Ishikawa (cell line): Measurements from ENCODE around the gene ARMC7.

ENCODE experiments used
- CEBPB ChIP-seq: IDR thresholded peaks from 2 replicates; pipeline ENCODE4 v1.6.1; 2012
- CREB1 ChIP-seq: IDR thresholded peaks from 2 replicates; pipeline ENCODE4 v1.6.1; 2012; ENCODE audit warnings: low read depth
- EGR1 ChIP-seq: IDR thresholded peaks from 2 replicates; pipeline ENCODE4 v1.6.1; 2012
- EP300 ChIP-seq: IDR thresholded peaks from 2 replicates; pipeline ENCODE4 v1.6.1; 2012; ENCODE audit warnings: borderline replicate concordance
- FOXM1 ChIP-seq: IDR thresholded peaks from 2 replicates; pipeline ENCODE4 v1.6.1; 2012; ENCODE audit warnings: low read depth, borderline replicate concordance
- NFIC ChIP-seq: IDR thresholded peaks from 2 replicates; pipeline ENCODE4 v1.6.1; 2012
- RAD21 ChIP-seq: IDR thresholded peaks from 2 replicates; pipeline ENCODE4 v1.6.1; 2012; ENCODE audit warnings: low read depth
- TAF1 ChIP-seq: IDR thresholded peaks from 2 replicates; pipeline ENCODE4 v1.6.1; 2012; ENCODE audit warnings: low read depth, mild to moderate bottlenecking
- TCF12 ChIP-seq: IDR thresholded peaks from 2 replicates; pipeline ENCODE4 v1.6.1; 2012; ENCODE audit warnings: low read depth
- TEAD4 ChIP-seq: IDR thresholded peaks from 2 replicates; pipeline ENCODE4 v1.6.1; 2012
- YY1 ChIP-seq: IDR thresholded peaks from 2 replicates; pipeline ENCODE4 v1.6.1; 2012; ENCODE audit warnings: low read depth
- ZBTB7A ChIP-seq: IDR thresholded peaks from 2 replicates; pipeline ENCODE4 v1.6.1; 2012; ENCODE audit warnings: low read depth
- TF ChIP-seq, protein P1 (sequence below): IDR thresholded peaks from 2 replicates; pipeline ENCODE4 v1.6.1; 2012; ENCODE audit warnings: low read depth, mild to moderate bottlenecking
- TF ChIP-seq, protein P2 (sequence below): IDR thresholded peaks from 2 replicates; pipeline ENCODE4 v1.6.1; 2012
- TF ChIP-seq, protein P3 (sequence below): IDR thresholded peaks from 2 replicates; pipeline ENCODE4 v1.6.1; 2012

ARMC7 gene

DNA sequence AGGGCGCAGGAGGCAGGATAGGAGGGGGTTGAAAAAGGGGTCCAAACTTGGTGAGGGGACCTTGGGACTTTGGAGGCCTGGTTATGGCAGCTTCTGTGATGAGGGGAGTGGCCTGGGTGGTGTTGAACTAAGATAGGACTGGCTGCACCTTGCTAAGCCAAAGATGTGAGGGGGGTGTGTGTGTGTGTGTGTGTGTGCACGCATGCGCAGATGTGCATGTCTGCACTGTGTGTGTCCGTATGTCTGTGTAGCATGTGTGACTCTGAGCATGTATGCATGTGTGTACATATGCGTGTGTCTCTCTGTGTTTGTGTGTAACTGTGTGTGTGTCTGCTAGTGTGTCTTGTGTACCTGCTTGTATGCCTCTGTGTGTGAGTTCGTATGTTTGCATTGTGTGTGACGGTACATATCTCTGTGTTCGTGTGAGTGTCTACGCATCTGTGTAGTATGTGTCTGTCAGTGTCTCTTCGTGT lies 17.9 kb upstream of the ARMC7 start:
- no peak for TF ChIP-seq NFIC

DNA sequence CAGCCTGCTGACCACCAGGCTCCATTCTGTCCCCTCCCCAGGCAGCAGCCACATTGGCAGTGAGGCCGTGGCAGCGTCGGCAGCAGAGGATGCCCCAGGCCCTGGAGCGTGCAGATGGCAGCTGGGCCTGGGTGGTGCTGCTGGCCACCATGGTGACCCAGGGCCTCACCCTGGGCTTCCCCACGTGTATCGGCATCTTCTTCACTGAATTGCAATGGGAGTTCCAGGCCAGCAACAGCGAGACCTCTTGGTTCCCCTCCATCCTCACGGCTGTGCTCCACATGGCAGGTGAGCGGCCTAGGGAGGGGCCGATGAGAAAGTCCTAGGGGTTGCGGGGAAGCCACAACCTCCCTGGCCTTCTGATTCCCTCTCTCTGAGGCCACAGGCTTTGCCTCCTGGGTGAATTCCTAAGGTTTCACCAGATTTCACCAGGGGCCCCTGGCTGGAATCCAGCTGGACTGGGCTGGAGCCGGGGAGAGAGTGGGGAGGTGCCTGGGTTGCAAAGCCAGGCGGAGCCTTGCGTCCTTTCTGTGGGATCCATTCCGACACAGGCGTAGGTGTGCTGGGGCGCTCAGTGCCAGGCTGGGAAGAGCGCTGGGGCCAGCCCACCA lies 16.1 kb upstream of the ARMC7 start:
- TF ChIP-seq TCF12 = 0 out of 2 replicates have a peak, but pooled peaks have one; percentile 10
- TF ChIP-seq EP300 = no peak
- TF ChIP-seq NFIC = peak; percentile 61; the same call in 1 of the 2 replicates
- TF ChIP-seq CEBPB = 0 out of 2 replicates have a peak, but pooled peaks have one; percentile 12

DNA sequence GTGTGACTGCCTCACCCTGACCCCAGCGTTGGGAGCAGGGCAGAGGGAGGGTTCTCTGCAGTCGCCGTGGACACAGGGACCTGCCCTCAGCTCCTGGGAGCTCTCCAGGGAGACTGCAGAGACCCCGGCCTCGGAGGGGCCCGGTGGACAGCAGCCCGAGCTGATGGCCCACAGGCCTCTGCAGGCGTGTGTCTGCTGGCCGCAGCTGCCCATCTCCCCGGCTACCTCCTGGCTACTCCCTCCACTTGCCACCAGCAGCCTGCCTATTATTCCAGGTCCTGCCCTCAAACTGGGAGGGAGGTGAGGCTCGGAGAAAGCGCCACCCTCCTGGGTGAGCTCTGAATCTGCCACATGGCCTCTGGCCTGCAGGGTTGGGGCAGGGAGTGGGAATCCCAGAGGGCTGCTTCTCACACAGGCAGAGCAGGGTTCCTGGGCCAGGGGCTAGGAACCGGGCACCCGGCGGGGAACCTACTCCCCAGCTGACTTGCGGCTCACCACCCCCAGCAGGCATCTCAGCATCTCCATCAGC lies 14.8 kb upstream of the ARMC7 start:
- no peak for TF ChIP-seq EP300
- TF ChIP-seq TEAD4 = no peak

DNA sequence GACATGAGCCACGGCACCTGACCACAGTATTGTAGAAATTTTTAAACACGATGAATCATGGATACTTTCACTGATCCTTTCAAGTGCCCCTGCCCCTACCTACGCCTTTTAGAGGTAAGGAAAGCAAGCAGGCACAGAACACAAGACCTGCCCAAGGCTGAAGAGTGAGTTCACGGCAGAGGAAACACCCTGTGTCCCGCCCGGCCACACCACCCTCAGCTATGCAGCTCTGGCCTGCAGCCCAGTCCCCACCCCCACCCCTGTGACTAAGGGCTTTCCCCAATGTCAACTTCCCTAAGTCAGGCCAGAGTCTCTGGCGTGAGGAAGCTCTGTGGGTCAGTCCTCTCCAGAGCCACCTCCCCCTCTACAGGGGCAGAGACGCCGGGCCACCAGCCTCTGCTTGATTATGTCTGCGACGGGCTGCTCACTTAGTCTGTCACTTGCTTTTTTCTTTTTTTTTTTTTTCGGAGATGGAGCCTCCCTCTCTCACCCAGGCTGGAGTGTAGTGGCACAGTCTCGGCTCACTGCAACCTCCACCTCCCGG lies 13.6 kb upstream of the ARMC7 start:
- TF ChIP-seq CEBPB (peak; percentile 30; the same call in 1 of the 2 replicates), FOXM1 (no peak; the same call in 1 of the 2 replicates), ZBTB7A (no peak), EGR1 (0 out of 2 replicates have a peak, but pooled peaks have one; percentile 23), NFIC (peak; percentile 99), TAF1 (peak; percentile 42; the same call in 1 of the 2 replicates), TCF12 (peak; percentile 94), RAD21 (peak; percentile 58), EP300 (peak; percentile 90), YY1 (no peak), CREB1 (no peak), TEAD4 (peak; percentile 99)
- TF ChIP-seq, protein P1, sequence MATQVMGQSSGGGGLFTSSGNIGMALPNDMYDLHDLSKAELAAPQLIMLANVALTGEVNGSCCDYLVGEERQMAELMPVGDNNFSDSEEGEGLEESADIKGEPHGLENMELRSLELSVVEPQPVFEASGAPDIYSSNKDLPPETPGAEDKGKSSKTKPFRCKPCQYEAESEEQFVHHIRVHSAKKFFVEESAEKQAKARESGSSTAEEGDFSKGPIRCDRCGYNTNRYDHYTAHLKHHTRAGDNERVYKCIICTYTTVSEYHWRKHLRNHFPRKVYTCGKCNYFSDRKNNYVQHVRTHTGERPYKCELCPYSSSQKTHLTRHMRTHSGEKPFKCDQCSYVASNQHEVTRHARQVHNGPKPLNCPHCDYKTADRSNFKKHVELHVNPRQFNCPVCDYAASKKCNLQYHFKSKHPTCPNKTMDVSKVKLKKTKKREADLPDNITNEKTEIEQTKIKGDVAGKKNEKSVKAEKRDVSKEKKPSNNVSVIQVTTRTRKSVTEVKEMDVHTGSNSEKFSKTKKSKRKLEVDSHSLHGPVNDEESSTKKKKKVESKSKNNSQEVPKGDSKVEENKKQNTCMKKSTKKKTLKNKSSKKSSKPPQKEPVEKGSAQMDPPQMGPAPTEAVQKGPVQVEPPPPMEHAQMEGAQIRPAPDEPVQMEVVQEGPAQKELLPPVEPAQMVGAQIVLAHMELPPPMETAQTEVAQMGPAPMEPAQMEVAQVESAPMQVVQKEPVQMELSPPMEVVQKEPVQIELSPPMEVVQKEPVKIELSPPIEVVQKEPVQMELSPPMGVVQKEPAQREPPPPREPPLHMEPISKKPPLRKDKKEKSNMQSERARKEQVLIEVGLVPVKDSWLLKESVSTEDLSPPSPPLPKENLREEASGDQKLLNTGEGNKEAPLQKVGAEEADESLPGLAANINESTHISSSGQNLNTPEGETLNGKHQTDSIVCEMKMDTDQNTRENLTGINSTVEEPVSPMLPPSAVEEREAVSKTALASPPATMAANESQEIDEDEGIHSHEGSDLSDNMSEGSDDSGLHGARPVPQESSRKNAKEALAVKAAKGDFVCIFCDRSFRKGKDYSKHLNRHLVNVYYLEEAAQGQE = no peak
- TF ChIP-seq, protein P2, sequence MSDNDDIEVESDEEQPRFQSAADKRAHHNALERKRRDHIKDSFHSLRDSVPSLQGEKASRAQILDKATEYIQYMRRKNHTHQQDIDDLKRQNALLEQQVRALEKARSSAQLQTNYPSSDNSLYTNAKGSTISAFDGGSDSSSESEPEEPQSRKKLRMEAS = peak; percentile 87
- TF ChIP-seq, protein P3, sequence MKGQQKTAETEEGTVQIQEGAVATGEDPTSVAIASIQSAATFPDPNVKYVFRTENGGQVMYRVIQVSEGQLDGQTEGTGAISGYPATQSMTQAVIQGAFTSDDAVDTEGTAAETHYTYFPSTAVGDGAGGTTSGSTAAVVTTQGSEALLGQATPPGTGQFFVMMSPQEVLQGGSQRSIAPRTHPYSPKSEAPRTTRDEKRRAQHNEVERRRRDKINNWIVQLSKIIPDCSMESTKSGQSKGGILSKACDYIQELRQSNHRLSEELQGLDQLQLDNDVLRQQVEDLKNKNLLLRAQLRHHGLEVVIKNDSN = peak; percentile 35

DNA sequence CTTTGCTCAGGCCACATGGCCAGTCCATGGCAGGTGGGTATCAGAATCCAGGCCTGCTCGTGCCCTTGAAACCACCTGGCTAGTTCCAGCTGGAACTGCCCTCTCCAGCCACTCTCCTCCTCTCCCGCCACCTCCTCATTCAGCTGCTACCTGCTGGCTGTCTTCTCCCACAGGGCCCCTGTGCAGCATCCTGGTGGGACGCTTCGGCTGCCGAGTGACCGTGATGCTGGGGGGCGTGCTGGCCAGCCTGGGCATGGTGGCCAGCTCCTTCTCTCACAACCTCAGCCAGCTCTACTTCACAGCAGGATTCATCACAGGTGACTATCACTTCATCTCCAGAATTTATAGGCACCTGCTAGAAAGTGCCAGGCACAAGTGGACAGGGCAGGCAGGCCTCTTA lies 11.9 kb upstream of the ARMC7 start:
- TF ChIP-seq TCF12 = no peak
- TF ChIP-seq TEAD4 = no peak
- no peak for TF ChIP-seq EGR1
- TF ChIP-seq FOXM1 = no peak
- no peak for TF ChIP-seq NFIC
- no peak for TF ChIP-seq CEBPB
- TF ChIP-seq EP300 = no peak
- TF ChIP-seq TAF1 = no peak
- no peak for TF ChIP-seq ZBTB7A
- TF ChIP-seq YY1 = no peak
- TF ChIP-seq, protein P1 = no peak
- TF ChIP-seq, protein P2 = no peak
- TF ChIP-seq RAD21 = no peak
- no peak for TF ChIP-seq CREB1
- TF ChIP-seq, protein P3 = no peak

DNA sequence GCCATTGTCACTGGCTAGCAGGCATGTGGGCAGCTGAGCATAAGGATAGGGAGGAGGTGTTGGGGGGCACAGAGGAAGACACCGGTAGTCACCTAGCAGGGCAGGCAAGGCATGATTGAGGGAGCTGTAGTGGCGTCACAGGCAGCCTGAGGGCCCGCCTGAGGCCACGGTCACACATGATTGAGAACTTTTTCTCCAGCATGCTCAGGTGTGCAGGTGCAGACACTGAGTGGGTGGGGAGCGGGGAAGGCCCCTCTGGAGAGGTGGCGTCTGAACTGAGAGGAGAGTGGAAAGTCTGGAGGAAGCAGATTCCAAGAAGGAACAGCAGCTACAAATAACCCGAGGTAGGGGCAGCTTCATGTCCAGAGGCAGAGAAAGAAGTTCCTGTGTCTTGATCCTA lies 10.9 kb upstream of the ARMC7 start:
- TF ChIP-seq RAD21 (no peak), EP300 (no peak), ZBTB7A (no peak), NFIC (no peak), FOXM1 (no peak), TCF12 (no peak)
